Stromal cell of bone marrow (primary cell): ENCODE results near the gene HEATR1.

Experiments used
- DNase-seq: peaks from one replicate; pipeline ENCODE4 v3.0.0-alpha.2; 2012; ENCODE audit warnings: low read depth

The HEATR1 gene

DNA sequence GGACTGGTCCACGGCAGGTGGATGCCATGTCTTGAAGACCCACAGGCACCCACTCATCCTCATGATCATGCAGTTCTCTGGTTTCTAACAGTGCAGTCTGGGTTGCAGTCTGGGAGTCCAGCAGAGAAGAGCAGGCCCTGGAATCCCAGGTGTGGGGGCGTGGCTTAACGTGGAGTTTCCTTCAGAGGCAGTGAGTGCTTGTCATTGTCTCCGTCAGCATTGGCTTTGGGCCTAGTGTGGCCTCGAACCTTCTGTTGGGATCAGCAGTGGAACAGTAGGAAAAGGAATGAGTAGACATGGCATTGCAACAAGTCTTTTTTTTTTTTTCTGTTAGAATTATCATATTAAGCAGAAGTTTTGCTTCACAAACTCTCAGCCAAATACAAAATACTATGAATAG, 67.8 kb downstream of the HEATR1 start:
- DNase-seq = no peak

DNA sequence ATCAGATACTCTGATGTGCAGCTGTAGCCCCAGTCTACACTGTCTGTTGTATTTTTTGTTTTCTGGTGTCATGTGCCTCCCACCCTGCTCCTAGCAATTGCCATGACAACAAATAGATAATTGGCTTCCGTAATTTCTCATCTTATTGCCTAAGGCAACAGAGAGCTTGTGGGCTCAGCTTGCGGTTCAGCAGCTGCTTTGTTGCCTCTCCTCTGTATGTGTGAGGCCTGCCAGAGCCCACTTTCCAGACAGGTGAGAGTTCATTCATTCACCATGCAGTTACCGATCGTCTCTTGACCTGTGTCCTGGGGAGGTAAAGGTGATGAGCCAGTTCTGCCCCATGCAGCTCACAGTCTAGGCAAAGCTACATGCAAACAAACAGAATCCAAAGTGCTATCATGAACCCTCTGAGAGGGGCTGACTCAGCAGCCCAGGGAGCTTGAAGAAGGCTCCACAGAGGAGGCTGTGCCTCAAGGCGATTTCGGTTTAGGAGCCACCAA, 68.6 kb downstream of the HEATR1 start:
- no peak for DNase-seq

DNA sequence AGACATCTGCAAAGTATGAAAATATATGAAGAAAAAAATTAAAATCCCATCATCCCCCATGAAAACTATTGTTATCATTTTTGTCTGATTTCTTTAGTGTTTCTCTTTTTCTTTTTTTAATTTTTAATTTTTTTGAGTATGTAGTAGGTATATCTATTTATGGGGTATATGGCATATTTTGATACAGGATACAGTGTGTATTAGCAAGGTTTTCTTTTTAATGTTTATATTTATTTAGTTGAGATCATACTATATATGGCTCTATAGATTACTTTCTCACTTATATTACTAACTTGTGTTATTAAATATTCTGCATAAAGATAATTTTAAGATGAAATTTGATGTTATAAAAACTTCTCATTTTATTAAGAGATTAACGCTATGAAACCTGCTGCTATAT, 69.1 kb downstream of the HEATR1 start:
- DNase-seq = no peak

GRCh38 chr1:236534151-236534651, 70.1 kb downstream of the HEATR1 start:
- DNase-seq = peak; percentile 50

DNA sequence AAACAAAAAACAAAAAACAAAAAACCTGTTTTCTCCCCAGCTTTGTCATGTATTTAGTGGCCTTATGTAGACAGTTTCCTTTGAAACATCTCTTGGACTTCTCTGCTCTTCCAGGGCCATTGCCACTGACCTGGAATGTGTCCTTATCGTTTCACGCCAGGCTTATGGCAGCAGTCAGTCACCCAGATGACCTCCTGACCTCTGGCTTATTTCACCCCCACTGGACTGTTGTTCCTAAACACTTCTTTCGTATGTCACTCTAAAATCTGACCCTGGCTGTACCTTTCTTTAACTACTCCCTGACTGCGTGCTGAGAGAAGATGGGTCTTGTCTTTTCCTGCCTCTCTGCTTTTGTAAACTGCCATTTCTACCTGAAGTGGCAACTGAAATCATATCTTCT, 71.5 kb downstream of the HEATR1 start:
- no peak for DNase-seq

DNA sequence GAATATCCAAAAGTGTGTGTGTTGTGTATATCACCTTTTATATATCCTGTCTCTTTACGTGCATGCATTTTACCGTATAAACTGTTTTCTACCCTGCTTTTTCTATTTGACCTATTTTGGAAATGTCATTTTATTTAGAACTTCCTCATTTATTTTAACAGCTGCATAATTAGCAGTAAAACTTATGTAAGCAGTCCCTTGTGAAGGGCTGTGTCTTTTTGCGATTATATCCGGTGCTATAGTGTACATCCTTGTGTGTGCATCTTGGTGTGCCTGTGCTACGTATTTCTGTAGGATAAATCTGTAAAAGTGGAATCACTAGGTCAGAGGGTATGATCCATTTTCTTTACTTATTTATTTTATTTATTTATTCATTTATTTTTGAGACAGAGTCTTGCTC, 73.4 kb downstream of the HEATR1 start:
- no peak for DNase-seq

GRCh38 chr1:236530286-236530685, 74.0 kb downstream of the HEATR1 start:
- no peak for DNase-seq

DNA sequence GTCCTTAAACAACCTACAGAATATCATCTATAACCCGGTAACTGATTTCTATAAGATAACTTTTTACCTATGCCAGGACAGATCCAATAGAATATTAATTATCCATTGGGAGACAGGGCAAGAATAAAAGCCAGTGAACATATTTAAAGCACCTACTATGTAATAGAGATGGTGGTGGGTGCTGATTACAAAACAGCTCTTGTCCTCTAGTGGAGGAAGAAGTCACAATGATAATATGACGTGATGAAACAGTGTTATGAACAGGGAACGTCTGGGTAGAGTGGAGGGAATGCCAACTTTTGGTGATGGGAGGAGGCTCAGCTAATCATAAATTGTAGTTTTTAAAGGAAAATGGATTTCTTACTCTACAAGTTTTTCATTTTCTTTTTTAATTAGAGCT, 78.2 kb downstream of the HEATR1 start:
- DNase-seq = no peak

DNA sequence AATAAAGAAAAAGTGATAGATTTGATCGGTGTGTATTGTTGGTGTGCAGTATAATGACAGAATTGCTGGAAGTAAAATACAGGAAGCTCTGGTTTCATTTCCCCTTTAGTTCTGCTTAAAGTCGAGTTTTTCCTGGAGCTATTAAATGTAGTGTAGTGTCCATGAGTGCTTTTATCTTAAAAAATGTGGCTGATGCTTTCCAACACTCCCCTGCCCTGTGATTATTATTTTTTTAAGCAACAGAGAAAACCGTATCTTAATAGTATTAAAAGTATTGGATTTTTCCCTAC, 79.5 kb downstream of the HEATR1 start:
- DNase-seq = no peak

- peak; percentile 72 for DNase-seq
Observed at GRCh38 chr1:236524142-236524894, 80.0 kb downstream of the HEATR1 start.

DNA sequence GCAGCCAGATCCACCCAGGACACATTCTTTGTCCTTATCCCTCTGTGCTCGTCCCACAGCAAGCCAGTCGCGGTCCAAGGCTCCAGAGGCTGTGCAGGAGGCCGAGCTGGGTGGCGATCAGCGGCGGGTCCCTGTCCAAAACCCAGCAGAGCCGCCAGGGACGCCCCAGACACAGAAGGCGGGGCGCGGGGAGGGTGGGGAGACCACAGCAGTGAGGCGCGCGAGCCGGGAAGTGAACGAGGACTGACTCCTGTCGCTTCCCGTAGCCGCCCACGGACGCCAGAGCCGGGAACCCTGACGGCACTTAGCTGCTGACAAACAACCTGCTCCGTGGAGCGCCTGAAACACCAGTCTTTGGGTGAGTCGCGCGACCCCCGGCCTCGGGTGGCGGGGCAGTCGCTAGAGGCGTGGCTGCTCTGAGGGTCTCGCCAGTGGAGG, 80.6 kb downstream of the HEATR1 start, which contains the start of gene LGALS8:
Gene LGALS8, plus strand, starts transcription at position 279 of the 438 bp plus-strand sequence. CDS start 2,089 bp downstream, outside the sequence.
- peak; percentile 59 for DNase-seq

- no peak for DNase-seq
Observed at GRCh38 chr1:236522937-236523703, 81.2 kb downstream of the HEATR1 start.

DNA sequence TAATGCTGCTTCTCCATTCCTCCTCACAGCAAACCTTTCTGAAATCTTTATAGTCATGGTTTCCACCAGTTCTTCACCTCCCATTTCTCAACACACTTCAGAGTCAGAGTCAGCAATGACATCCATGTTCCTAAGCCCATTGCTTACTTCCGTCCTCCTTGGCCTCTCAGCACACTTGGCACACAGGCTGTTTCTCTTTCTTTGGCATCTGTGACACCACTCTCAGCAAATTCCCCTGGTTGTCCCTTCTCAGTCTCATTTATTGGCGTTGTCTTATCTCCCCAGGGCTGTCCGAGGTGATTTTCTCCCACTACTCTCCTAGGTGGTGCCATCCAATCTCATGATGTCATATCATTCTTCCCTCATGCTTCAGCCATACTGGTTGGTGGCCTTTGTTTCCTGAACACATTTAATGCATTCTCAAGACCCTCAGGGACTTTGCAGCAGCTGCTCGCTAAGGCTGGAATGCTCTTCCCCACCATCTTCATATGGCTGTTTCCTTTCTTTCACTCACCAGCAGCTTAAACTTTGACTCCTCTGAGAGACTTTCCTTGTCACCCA, 83.8 kb downstream of the HEATR1 start:
- DNase-seq = no peak

DNA sequence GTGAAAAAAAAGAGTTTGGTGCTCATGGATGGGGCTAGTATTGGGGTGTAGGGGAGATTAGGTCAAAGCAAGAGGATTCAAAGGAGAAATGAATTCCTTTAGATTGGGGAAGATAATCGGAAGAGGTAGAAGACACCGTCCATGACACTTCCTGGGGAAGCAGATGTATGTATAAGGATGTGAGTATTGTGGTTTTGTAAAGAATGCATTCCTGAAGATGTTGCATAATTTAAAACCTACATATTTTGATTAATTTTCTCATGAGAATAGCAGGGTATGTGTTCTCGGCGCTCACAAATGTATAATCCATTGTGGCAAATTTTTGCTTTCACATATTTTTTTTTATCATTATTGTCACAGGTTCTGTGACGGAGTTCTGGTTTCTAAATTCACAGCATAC, 86.0 kb downstream of the HEATR1 start:
- no peak for DNase-seq

- DNase-seq = peak; percentile 27
Observed at GRCh38 chr1:236516929-236517704, 87.2 kb downstream of the HEATR1 start.

DNA sequence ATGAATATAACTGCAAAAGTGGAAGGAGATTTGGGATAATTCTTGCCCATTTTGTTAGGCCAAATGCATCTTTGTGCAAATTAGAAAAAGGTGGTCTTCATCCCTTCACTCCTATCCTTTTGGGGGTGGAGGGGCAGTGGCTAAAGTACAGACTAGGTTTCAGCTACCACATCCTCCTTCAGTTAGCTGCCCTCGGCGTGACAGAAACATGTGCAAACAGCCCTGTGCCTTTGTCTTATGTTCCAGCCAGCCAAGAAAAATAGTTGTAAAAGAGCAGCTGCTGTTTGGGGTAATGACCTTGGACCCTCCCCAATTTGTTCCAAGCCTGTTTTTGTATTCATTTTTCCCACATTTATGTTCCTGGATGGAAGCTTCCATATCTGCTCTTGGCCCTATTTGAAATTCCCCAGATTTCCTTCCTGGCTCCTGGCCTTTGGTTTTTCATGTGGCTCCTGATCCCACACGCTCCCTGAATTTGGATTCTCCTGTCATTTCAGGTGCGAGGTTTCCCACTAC, 88.8 kb downstream of the HEATR1 start:
- DNase-seq = no peak

DNA sequence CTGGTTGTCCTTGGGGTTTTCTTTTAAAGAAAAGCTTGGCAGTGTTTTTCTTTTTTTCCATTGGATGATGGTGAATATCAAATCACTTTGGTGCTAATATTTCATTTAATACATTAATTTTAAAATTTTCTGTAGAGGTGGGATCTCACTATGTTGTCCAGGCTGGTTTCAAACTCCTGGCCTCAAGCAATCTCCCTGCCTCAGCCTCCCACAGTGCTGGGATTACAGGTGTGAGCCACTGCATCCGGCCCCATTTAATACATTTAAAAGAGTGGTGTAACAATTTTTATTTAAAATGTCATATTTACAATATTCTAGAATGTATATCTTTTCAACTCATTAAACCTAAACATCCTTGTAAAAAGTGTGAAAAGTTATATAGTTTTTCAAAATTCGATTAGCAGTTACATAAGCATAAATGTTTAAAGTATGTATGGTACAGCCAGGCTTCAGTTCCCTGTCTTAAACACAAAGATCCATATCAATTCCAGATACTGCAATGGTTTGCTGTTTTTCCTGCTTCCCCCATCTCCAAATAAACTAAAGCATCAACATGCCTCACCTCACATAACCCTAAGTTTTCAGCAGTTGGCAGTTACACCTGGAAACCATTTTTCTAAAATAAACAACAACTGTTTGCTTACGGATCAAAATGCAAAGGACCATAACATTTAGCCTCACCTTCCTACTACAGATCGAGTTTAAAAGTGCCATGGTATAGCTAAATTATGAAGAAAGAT, 89.4 kb downstream of the HEATR1 start:
- no peak for DNase-seq

GRCh38 chr1:236511735-236512418, 92.4 kb downstream of the HEATR1 start:
- DNase-seq = no peak

DNA sequence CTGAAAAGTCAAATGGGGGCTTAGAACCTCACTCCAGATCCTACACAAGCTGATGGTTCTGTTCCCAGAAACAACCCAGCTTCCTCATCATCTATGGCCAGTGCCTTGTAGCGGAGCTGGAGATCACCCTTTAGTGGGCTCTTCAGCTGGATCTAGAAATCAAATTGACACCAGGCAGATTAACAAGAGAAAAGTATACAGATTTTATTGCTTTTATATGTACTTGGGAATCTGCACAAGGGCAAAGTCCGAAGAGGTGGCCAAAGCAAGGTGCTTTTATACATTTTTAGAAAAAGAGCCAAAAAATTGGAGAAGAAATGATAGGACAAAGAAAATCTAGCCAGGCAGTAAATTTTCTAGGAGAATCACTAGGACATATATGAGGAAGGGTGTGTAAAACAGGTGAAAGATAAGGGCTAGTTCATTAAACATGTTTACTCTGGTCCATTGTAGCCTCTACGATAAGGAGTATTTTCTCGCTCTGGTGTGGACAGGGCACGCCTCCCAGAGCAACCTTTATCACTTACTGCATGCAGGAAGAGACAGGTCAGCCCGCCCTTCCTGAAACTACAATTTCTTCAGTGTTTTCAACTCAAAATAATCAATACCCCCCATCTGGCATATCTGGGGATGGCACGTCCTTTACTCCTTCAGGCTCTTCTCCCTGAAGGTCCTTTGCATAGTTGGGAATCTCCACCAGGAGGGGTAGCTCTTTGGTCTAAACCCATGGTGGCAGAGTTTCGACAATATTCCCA, 94.5 kb downstream of the HEATR1 start:
- DNase-seq = no peak

DNA sequence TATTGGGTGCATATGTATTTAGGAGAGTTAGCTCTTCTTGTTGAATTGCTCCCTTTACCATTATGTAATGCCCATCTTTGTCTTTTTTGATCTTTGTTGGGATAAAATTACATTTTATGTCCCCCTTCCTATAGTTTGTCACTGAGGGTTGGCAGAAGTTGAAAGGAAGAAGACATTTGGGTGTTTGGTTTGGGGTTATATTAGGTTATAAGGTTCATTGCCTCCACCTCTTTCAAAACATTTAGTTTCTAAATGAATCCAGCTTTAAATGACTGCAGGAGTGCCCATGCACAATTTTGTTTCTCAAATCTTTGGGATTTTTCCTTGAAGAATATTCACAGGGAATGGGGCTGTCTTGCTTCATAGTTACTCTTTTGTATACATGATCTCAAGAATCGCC, 95.1 kb downstream of the HEATR1 start:
- no peak for DNase-seq
